Fibroblast of the aortic adventitia (primary cell): Measurements from ENCODE around the gene KIAA1958. TPM values are rescaled to one million over a fixed set of nuclear protein-coding genes. Genes with fewer than 3 reads are reported as not detected.

ENCODE experiments used
- DNase-seq: peaks from one replicate; pipeline ENCODE4 v3.0.0-alpha.2; 2010; ENCODE audit warnings: low read depth
- H3K4me3 ChIP-seq: 2 replicates; pipeline ENCODE4 v1.5.1; 2011; ENCODE audit warnings: low read depth, mild to moderate bottlenecking, control low read depth, low read length, moderate library complexity
- total RNA-seq: library from RNA; depleted of rRNA; stranded (reverse); fragments of >200 nt; gene quantifications from 2 replicates; pipeline ENCODE4 v1.2.3, GENCODE V29; 2012; ENCODE audit warnings: low replicate concordance
- TF ChIP-seq, protein P1 (sequence below): IDR thresholded peaks from 2 replicates; pipeline ENCODE4 v1.5.1; 2011; ENCODE audit warnings: mild to moderate bottlenecking, low read length, control low read depth, inconsistent platforms; ENCODE audit not compliant: insufficient read depth

The KIAA1958 gene
- total RNA-seq, 1 donor: 1.4 TPM

DNA sequence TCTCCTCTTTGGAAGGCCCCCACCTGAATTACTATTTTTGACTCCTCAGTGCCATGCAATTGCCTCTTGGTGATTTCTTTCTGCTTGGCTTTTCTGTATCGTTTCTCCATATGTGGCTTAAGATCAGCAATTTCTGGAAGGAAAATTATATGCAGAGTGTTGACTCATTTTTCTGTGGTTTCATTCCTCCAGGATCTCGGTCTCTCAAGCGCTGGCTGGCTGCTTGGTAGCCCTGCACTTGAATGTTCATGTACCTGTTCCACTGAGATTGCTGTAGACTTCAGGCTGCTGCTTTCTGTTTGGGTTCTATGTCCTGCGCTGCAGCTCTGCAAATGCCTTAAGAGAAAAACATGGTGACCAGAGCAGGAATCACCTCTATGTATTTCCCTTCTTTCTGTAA lies 153.7 kb downstream of the KIAA1958 start:
- TF ChIP-seq, protein P1, sequence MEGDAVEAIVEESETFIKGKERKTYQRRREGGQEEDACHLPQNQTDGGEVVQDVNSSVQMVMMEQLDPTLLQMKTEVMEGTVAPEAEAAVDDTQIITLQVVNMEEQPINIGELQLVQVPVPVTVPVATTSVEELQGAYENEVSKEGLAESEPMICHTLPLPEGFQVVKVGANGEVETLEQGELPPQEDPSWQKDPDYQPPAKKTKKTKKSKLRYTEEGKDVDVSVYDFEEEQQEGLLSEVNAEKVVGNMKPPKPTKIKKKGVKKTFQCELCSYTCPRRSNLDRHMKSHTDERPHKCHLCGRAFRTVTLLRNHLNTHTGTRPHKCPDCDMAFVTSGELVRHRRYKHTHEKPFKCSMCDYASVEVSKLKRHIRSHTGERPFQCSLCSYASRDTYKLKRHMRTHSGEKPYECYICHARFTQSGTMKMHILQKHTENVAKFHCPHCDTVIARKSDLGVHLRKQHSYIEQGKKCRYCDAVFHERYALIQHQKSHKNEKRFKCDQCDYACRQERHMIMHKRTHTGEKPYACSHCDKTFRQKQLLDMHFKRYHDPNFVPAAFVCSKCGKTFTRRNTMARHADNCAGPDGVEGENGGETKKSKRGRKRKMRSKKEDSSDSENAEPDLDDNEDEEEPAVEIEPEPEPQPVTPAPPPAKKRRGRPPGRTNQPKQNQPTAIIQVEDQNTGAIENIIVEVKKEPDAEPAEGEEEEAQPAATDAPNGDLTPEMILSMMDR: no peak
- no peak for DNase-seq
- H3K4me3 ChIP-seq: no peak overlapping the region

DNA sequence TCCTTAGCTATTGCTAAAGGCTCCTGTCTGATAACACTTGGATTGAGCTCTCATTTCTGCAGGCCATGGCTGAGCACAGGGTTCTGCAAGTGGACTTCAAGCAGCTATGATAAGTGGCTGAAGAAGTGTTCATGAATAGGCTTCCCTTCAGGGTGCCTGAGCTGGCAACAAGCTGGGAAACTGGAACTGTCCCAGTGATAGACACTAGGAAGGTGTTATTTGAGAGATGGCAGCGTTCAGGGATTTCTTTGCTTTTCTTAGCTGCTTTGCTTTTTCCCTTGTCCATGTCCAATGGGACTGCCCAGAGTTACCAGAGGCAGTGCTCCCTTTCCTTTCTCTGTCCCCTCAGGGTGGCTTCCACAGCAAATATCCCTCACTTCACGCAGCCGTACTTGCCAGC lies 155.5 kb downstream of the KIAA1958 start:
- TF ChIP-seq, protein P1: no peak

DNA sequence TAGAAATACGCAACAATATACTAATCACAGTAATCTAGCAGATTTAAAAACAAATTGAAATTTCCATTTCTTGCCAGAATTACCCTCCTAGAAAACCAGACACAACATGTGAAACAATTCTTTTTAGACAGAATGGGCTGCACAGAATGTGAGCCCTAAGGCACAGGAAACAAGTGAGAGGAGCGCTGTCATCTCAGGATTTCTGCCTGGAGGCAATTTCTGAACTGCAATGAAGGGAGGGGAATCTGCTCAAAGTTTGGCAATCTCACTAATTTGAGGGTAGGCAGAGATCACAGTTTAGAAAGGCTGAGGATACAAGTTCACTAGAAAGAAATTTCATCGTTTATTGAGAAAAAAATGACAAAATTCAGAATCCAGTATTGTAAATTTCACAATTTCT lies 161.0 kb downstream of the KIAA1958 start:
- TF ChIP-seq, protein P1: no peak
- no peak overlapping the region for H3K4me3 ChIP-seq
- no peak for DNase-seq

More for the DNA sequence above, 155.5 kb downstream of the KIAA1958 start:
- H3K4me3 ChIP-seq: no peak overlapping the region
- no peak for DNase-seq

DNA sequence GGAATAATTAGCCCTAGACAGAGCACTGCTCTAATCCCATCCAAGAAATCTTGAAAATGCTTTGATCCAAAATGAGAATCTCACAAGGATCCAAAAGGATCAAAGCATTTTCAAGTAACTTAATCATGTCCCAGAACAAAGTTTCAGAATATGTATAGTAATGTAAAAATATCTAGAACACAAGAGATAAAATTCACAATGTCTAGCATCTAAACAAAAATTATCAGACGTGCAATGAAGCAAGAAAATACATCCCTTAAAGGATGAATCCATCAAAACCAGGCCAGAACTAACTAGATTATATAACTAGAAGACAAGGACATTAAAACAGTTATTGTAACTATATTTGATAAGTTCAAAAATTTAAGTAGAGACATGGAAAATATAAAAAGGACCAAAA lies 162.0 kb downstream of the KIAA1958 start:
- TF ChIP-seq, protein P1: no peak
- no peak for DNase-seq
- H3K4me3 ChIP-seq: no peak overlapping the region

DNA sequence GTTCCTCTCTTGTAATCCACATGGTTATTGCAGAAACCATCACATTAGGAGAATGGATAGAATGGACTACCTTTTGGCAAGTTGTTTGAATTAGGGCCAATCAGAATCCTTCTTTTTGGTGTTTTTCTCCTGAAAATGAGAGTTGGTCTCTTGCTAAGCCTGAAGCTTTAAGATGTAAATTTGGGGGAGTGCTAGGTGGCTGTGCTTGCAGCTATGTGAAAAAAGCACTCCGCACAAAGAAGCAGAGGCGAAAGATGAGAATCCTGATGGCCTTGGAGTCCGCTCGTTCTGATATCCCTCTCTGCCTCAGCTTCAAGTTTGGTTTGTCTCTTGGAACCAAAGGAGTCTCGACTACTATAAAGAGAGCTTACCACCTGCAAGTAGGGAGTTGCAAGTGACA lies 167.7 kb downstream of the KIAA1958 start:
- H3K4me3 ChIP-seq: no peak overlapping the region
- no peak for DNase-seq
- TF ChIP-seq, protein P1: no peak

DNA sequence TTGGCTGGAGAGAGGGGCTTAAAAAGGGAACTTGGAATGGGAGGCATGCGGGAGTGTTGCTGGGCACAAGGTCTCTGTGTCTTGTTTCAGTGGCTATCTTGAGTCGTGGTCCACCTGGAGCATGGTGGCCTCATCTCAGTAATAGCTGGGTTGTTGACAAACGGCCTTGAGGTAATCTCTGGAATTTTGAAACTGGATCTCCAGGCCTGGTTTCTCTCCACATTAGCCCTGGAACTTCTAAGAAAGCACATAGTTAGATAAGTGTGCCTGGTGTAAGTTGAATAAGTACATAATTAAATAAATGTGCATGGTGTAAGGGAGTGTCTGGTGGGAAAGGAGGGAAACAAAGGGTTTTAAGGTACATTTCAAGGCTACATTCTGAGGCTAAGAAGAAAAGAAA lies 169.0 kb downstream of the KIAA1958 start:
- TF ChIP-seq, protein P1: no peak
- no peak for DNase-seq
- no peak overlapping the region for H3K4me3 ChIP-seq

DNA sequence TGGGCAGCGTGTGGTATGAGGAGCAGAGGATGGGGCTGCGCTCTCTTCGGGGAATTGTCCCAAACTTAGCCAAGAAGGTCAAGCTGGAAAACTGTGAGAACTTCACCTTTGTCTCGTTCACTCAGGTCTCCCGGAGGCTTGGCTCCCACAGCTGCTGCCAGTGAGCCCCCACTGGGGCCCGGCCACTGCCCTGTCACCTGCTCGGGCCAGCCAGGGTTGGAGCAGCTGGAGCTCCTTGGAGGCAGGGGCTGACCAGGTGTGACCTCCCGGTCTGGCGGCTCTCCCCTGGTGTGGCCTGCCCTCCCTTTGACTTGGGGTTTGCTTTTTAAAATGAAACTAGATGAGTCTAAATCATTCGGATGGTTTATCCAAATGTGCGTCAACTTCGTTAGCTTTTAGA lies 173.3 kb downstream of the KIAA1958 start:
- DNase-seq: no peak
- TF ChIP-seq, protein P1: no peak

More for the DNA sequence above, 173.3 kb downstream of the KIAA1958 start:
- no peak overlapping the region for H3K4me3 ChIP-seq
